NK-92 treated with Interleukin-12 subunit alpha and Interleukin-12 subunit beta, amount 100 ng/mL, for 24 hours (cell line): ENCODE data around the gene RAI1.

ENCODE experiments used
- DNase-seq: peaks from one replicate; lab custom pipeline; 2025; lab: John Stamatoyannopoulos, UW

RAI1 gene

GRCh38 chr17:17816240-17816814 lies 135.1 kb downstream of the RAI1 start:
- DNase-seq, result no peak

- DNase-seq, result no peak
Measured at GRCh38 chr17:17816831-17817551, 135.7 kb downstream of the RAI1 start.

- DNase-seq, result no peak
Measured at GRCh38 chr17:17817552-17817947, 136.3 kb downstream of the RAI1 start.

GRCh38 chr17:17818088-17818526 lies 136.8 kb downstream of the RAI1 start:
- DNase-seq, result no peak

- no peak for DNase-seq
Measured at GRCh38 chr17:17819111-17819510, 137.9 kb downstream of the RAI1 start.

- DNase-seq, result peak; percentile 43
Measured at GRCh38 chr17:17819561-17819995, 138.3 kb downstream of the RAI1 start.

GRCh38 chr17:17820046-17820445 lies 138.8 kb downstream of the RAI1 start:
- DNase-seq, result no peak

- DNase-seq, result no peak
Measured at GRCh38 chr17:17820463-17821158, 139.4 kb downstream of the RAI1 start.

- DNase-seq, result no peak
Measured at GRCh38 chr17:17822189-17822588, 140.9 kb downstream of the RAI1 start.

- no peak for DNase-seq
Measured at GRCh38 chr17:17822616-17823015, 141.4 kb downstream of the RAI1 start.

GRCh38 chr17:17823433-17824118 lies 142.3 kb downstream of the RAI1 start:
- peak; percentile 45 for DNase-seq

- DNase-seq, result no peak
Measured at GRCh38 chr17:17824119-17824782, 143.0 kb downstream of the RAI1 start.

- no peak for DNase-seq
Measured at GRCh38 chr17:17824783-17825614, 143.7 kb downstream of the RAI1 start.

- no peak for DNase-seq
Measured at GRCh38 chr17:17826342-17826713, 145.1 kb downstream of the RAI1 start.

GRCh38 chr17:17826942-17827785 lies 145.9 kb downstream of the RAI1 start:
- DNase-seq, result no peak

GRCh38 chr17:17827826-17828621 lies 146.8 kb downstream of the RAI1 start:
- DNase-seq, result no peak

- no peak for DNase-seq
Measured at GRCh38 chr17:17830269-17830567, 149.0 kb downstream of the RAI1 start.

- no peak for DNase-seq
Measured at GRCh38 chr17:17830740-17831207, 149.5 kb downstream of the RAI1 start.
